H9 (cell line): ENCODE data around the gene ZNF177. TPM values are rescaled to one million over a fixed set of nuclear protein-coding genes. Genes with fewer than 3 reads are reported as not detected.
"Not testable (repeated sequence)": the region's sequence is repeated elsewhere in the genome, so short reads cannot be mapped to it uniquely, and the experiment has no call there.

ENCODE experiments used
- DNase-seq: peaks from one replicate; pipeline ENCODE4 v3.0.0-alpha.2; 2017
- H2AFZ ChIP-seq: one replicate; pipeline ENCODE4 v1.6.1; 2013; ENCODE audit warnings: mild to moderate bottlenecking, low read length, control low read depth, moderate library complexity
- H2AK5ac ChIP-seq: 2 replicates; pipeline ENCODE4 v1.6.1; 2013; ENCODE audit warnings: low read length, control low read depth, mixed read lengths; ENCODE audit not compliant: insufficient read length
- H2BK120ac ChIP-seq: one replicate; pipeline ENCODE4 v1.6.1; 2013; ENCODE audit warnings: low read depth, mild to moderate bottlenecking, low read length, control low read depth, inconsistent platforms; ENCODE audit not compliant: poor library complexity, severe bottlenecking
- H2BK12ac ChIP-seq: 2 replicates; pipeline ENCODE4 v1.6.1; 2013; ENCODE audit warnings: low read length, control low read depth, mixed read lengths, low read depth; ENCODE audit not compliant: insufficient read length
- H2BK15ac ChIP-seq: 2 replicates; pipeline ENCODE4 v1.6.1; 2013; ENCODE audit warnings: low read depth, low read length, control low read depth
- H2BK20ac ChIP-seq: one replicate; pipeline ENCODE4 v1.6.1; 2013; ENCODE audit warnings: low read depth, mild to moderate bottlenecking, low read length, control low read depth, inconsistent platforms; ENCODE audit not compliant: poor library complexity, severe bottlenecking
- H2BK5ac ChIP-seq: 2 replicates; pipeline ENCODE4 v1.6.1; 2013; ENCODE audit warnings: low read length, control low read depth, mixed read lengths; ENCODE audit not compliant: insufficient read length
- H3K14ac ChIP-seq: 2 replicates; pipeline ENCODE4 v1.6.1; 2013; ENCODE audit warnings: low read length, control low read depth; ENCODE audit not compliant: insufficient read depth
- H3K18ac ChIP-seq: 2 replicates; pipeline ENCODE4 v1.6.1; 2013; ENCODE audit warnings: low read depth, mild to moderate bottlenecking, mixed read lengths, low read length, control low read depth; ENCODE audit not compliant: insufficient read length
- H3K23ac ChIP-seq: 2 replicates; pipeline ENCODE4 v1.6.1; 2013; ENCODE audit warnings: low read length, control low read depth, mixed read lengths, low read depth; ENCODE audit not compliant: insufficient read length
- H3K23me2 ChIP-seq: 2 replicates; pipeline ENCODE4 v1.6.1; 2013; ENCODE audit warnings: low read depth, mild to moderate bottlenecking, mixed read lengths, low read length, control low read depth; ENCODE audit not compliant: insufficient read length, poor library complexity, severe bottlenecking
- H3K27ac ChIP-seq: 2 replicates; pipeline ENCODE4 v1.5.1; 2013; ENCODE audit warnings: low read length, control low read depth, mixed read lengths, low read depth; ENCODE audit not compliant: insufficient read length
- H3K27me3 ChIP-seq: 2 replicates; pipeline ENCODE4 v1.6.1; 2013; ENCODE audit warnings: low read length, control low read depth, inconsistent platforms; ENCODE audit not compliant: insufficient read depth
- H3K4ac ChIP-seq: 2 replicates; pipeline ENCODE4 v1.6.1; 2013; ENCODE audit warnings: low read depth, mild to moderate bottlenecking, control low read depth, inconsistent platforms, low read length, moderate library complexity
- H3K4me1 ChIP-seq: 2 replicates; pipeline ENCODE4 v1.6.1; 2013; ENCODE audit warnings: low read length, control low read depth, inconsistent platforms; ENCODE audit not compliant: insufficient read depth
- H3K4me2 ChIP-seq: 2 replicates; pipeline ENCODE4 v1.6.1; 2013; ENCODE audit warnings: low read length, control low read depth, mixed read lengths; ENCODE audit not compliant: insufficient read length, insufficient read depth
- H3K56ac ChIP-seq: 2 replicates; pipeline ENCODE4 v1.6.1; 2013; ENCODE audit warnings: low read depth, mild to moderate bottlenecking, mixed read lengths, low read length, control low read depth; ENCODE audit not compliant: insufficient read length
- H3K79me1 ChIP-seq: 2 replicates; pipeline ENCODE4 v1.6.1; 2013; ENCODE audit warnings: low read depth, mild to moderate bottlenecking, moderate library complexity, low read length, control low read depth, inconsistent platforms; ENCODE audit not compliant: insufficient read depth, poor library complexity, severe bottlenecking
- H3K79me2 ChIP-seq: 2 replicates; pipeline ENCODE4 v1.6.1; 2013; ENCODE audit warnings: low read length, control low read depth, inconsistent platforms; ENCODE audit not compliant: insufficient read depth
- H3K9ac ChIP-seq: 2 replicates; pipeline ENCODE4 v1.6.1; 2013; ENCODE audit warnings: low read length, control low read depth, mixed read lengths; ENCODE audit not compliant: insufficient read length; ENCODE audit errors: extremely low read depth
- H3K9me3 ChIP-seq: one replicate; pipeline ENCODE4 v1.6.1; 2013; ENCODE audit warnings: low read depth, low read length, inconsistent platforms; ENCODE audit not compliant: control insufficient read depth
- H3T11ph ChIP-seq: one replicate; pipeline ENCODE4 v1.6.1; 2013; ENCODE audit warnings: mild to moderate bottlenecking, low read length, control low read depth, inconsistent platforms
- H4K20me1 ChIP-seq: one replicate; pipeline ENCODE4 v1.6.1; 2013; ENCODE audit not compliant: control insufficient read depth, insufficient read length, insufficient read depth
- H4K5ac ChIP-seq: 2 replicates; pipeline ENCODE4 v1.6.1; 2013; ENCODE audit warnings: low read depth, mild to moderate bottlenecking, mixed read lengths, low read length, control low read depth; ENCODE audit not compliant: insufficient read length
- H4K8ac ChIP-seq: replicated peaks from 2 replicates; pipeline ENCODE4 v1.6.1; 2013; ENCODE audit warnings: low read length, control low read depth, mixed read lengths, low read depth; ENCODE audit not compliant: insufficient read length
- H4K91ac ChIP-seq: 2 replicates; pipeline ENCODE4 v1.6.1; 2013; ENCODE audit warnings: low read depth, mild to moderate bottlenecking, moderate library complexity, mixed read lengths, low read length, control low read depth; ENCODE audit not compliant: insufficient read length
- H3K27ac Mint-ChIP-seq, 3 experiments: 2 replicates in 2 of 3; 3 replicates in 1 of 3; pipeline ENCODE4 v1.8.0; 2020 to 2021; ENCODE audit warnings: mixed read lengths in 3 of 3, mild to moderate bottlenecking in 1 of 3, moderate library complexity in 1 of 3
- H3K27me3 Mint-ChIP-seq: 2 replicates; pipeline ENCODE4 v1.8.0; 2021; ENCODE audit warnings: low read depth, mild to moderate bottlenecking, moderate library complexity, mixed read lengths
- H3K36me3 Mint-ChIP-seq, 3 experiments: 2 replicates in 2 of 3; 3 replicates in 1 of 3; pipeline ENCODE4 v1.8.0; 2020 to 2021; ENCODE audit warnings: low read depth in 3 of 3, mixed read lengths in 3 of 3; ENCODE audit not compliant: insufficient read depth in 1 of 3
- H3K4me1 Mint-ChIP-seq, 2 experiments: 2 replicates each; pipeline ENCODE4 v1.8.0; 2020; ENCODE audit warnings: mixed read lengths in 2 of 2
- H3K4me3 Mint-ChIP-seq, 2 experiments: 2 replicates in 1 of 2; 3 replicates in 1 of 2; pipeline ENCODE4 v1.8.0; 2020 to 2021; ENCODE audit warnings: mild to moderate bottlenecking in 2 of 2, mixed read lengths in 2 of 2, moderate library complexity in 1 of 2
- H3K9me3 Mint-ChIP-seq, 2 experiments: 2 replicates in 1 of 2; 3 replicates in 1 of 2; pipeline ENCODE4 v1.8.0; 2020; ENCODE audit warnings: mild to moderate bottlenecking in 2 of 2, mixed read lengths in 2 of 2, moderate library complexity in 1 of 2
- WGBS: extraction: QIAGEN DNeasy Blood & Tissue Kit; methylation state at CpG from one replicate; pipeline ENCODE4 v1.1.7; 2013; ENCODE audit warnings: missing lambda C conversion rate, low lambda C conversion rate, mixed read lengths; ENCODE audit not compliant: insufficient read length; ENCODE audit errors: extremely low coverage; 5-methylcytosine and 5-hydroxymethylcytosine counted together
- total RNA-seq: library from RNA; stranded (reverse); gene quantifications from 2 replicates; pipeline ENCODE4 v1.2.1, GENCODE V29; 2021

ZNF177 gene
- total RNA-seq, 1 experiment from 2014 or later: 5.7 TPM

- not testable (repeated sequence) for H3K27ac ChIP-seq, H3K79me1 ChIP-seq, H3K27me3 Mint-ChIP-seq, H3K14ac ChIP-seq, H3K4me2 ChIP-seq, H3K9ac ChIP-seq, H3K23ac ChIP-seq, H2BK5ac ChIP-seq, H3K4me1 ChIP-seq, H4K91ac ChIP-seq, H3K18ac ChIP-seq, H3K4ac ChIP-seq, H3K27me3 ChIP-seq, H3K27ac Mint-ChIP-seq, H3K23me2 ChIP-seq, H3T11ph ChIP-seq, H3K79me2 ChIP-seq, H4K8ac ChIP-seq, H4K5ac ChIP-seq, H3K56ac ChIP-seq, DNase-seq, H2BK120ac ChIP-seq, H3K9me3 ChIP-seq, H2BK12ac ChIP-seq, H2BK20ac ChIP-seq, H2AFZ ChIP-seq, H4K20me1 ChIP-seq, H2BK15ac ChIP-seq, H2AK5ac ChIP-seq
- no CpG with 5 or more reads among the region's 10 CpGs for WGBS
- Mint-ChIP-seq H3K9me3 (peaks cover 55 to 72% of the 10 kb centered on the region in 2 experiments), H3K36me3 (peaks cover 29 to 36% (median 35%) of the 10 kb centered on the region in 3 experiments), H3K4me1 (peaks cover 5 to 10% of the 10 kb centered on the region in 2 experiments; a peak in 3 of 4 replicates), H3K4me3 (peak overlapping the region in 1 of 2 experiments; percentile 88; a peak in 2 of 5 replicates)
These were observed 40.6 kb upstream of the ZNF177 start for GRCh38 chr19:9322201-9322600.
